Measurements from ENCODE around the gene PRDM9.

- no peak for TF ChIP-seq ZBTB33 (CRISPR knock-in tag; IDR thresholded peaks at IDR 0.05)
- TF ChIP-seq ZBTB1 (CRISPR knock-in tag; IDR thresholded peaks at IDR 0.05; ENCODE audit: borderline replicate concordance, low read depth), result no peak
- TF ChIP-seq FOXK2 (conservative IDR thresholded peaks at IDR 0.05 in 1 of 2, IDR thresholded peaks at IDR 0.05 in 1 of 2; ENCODE audit: low read depth in 2 of 2), result no peak
- TF ChIP-seq ZNF282 (CRISPR knock-in tag; IDR thresholded peaks at IDR 0.05), result no peak
These were observed 49.6 kb upstream of the PRDM9 start for GRCh38 chr5:23457780-23458179.
